Measurements from ENCODE around the gene CHCHD10.

CHCHD10 gene

GRCh38 chr22:23773483-23774113 lies 5.8 kb upstream of the CHCHD10 start:
- peak; percentile 32 for FAIRE-seq
- no peak for DNase-seq (ENCODE audit: low spot score)

DNA sequence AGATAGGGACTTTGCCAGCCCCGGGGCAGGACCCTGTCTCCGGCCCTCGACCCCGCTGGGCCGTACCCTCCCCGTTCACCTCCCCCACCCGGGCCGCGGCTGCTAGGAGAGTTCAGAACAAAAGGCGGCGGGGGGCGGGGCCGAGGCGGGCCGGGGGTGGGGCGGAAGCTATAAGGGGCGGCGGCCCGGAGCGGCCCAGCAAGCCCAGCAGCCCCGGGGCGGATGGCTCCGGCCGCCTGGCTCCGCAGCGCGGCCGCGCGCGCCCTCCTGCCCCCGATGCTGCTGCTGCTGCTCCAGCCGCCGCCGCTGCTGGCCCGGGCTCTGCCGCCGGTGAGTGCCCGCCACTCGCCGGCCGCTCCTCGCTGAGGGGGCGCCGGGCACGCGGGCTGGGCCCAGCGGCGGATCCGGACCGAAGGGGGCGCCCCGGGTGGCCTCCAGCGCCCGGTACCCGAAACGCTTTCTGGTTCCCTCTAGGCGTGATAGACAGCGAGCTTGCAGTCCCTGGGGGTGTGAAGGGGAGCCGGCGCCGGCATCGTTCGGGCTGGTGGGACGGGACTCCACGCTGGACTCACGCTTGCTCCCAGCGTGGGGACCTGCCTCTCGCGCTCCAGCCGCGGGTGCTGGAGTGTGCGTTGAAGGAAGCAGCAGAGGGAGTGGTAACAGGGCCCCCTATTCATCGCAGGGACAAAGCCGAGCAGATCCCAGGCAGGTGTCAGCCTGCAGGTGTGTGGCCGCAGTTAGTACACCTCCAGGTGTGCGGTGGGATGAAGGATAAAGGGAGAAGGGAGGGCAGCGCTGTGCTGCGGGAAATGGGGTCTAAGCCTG lies 5.1 kb upstream of the CHCHD10 start, which contains the start of gene MMP11:
Gene MMP11 (plus strand): TSS at position 201 of the 825 bp plus-strand sequence. CDS start 22 bp downstream, at position 223.
- DNase-seq (ENCODE audit: low spot score), result no peak
- FAIRE-seq, result no peak

DNA sequence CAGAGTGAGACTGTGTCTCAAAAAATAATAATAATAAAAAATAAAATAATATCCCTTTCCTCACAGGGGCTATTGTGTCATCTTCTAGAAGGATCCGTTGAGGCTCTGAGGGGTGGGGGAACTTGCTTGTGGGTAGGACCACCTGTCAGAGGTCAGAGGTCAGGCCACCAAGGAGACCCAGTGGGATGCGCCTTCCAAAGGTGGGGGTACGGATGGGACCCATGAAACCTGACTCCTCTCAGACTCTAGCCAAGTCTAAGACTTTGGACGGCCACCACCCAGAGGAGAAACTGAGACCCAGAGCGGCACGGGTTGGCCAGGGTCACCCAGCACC lies 4.5 kb upstream of the CHCHD10 start:
- DNase-seq (ENCODE audit: low spot score), result no peak
- no peak for FAIRE-seq

- FAIRE-seq (peak; percentile 79), DNase-seq (ENCODE audit: low spot score) (no peak)
Measured at GRCh38 chr22:23769321-23769965, 1.7 kb upstream of the CHCHD10 start.

GRCh38 chr22:23767303-23767672 lies 484 bp downstream of the CHCHD10 start:
- DNase-seq (ENCODE audit: low spot score), result no peak
- no peak for FAIRE-seq

DNA sequence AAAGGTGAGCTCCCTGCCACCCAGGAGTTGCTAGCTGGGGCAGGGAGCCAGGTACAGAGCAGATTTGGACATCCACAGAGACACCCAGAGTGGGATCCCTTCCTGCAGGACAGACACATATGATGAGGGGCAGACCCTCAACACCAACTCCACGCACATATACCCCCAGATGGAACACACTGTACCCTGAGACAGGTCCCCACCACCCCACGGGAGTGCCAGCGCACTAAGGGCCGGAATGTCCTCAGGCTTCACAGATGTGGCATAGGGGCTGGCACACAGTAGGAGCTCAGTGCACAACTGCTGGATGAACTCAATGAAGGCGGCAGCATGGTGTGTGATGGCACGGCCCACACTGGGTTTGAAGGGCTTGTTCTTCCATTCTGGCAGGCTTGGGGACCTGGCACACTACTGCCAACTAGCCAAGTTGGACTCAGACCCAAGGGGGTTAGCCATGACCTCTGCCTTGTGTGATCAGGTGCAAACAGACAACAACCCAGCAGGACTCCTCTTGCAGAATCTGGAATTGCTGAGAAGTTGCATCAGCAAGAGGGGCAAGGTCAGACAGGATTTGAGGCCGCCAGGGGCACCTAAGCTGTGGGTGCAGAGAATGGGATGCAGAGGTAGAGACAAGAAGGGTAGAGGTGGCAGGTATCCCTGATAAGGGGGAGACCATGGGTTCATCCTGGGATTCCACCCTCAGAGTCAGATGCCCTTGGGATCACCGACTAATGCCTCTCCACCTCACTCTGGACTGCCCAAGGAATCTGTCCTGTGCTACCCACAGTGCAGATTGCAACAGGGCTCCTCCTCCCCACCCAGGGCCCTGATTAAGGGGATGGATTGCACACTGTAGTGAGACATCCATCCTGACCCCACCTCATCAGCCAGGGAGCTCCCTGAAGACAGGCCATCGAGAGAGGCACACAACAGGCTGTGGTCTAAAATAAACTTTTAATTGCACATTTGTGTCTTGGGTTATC lies 2.6 kb downstream of the CHCHD10 start:
- FAIRE-seq (peak; percentile 80), DNase-seq (ENCODE audit: low spot score) (no peak)

DNA sequence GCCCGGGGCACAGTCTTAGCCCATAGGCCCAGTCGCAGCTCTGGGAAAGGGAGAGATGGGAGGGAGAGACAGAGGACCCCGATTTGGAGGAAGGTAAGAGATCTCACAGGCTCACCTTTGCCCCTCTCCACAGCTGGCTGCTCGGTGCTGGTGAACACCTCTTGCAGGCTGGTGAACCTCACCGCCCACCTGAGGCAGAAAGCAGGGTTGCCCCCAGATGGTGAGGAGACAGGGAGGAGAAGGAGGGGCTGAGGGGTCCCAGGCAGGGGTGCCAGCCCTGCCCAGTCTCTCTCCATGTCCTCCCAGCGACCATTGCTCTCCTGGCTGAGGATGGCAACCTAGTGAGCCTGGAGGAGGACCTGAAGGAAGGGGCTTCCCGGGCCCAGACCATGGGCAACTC lies 3.8 kb downstream of the CHCHD10 start:
- DNase-seq (ENCODE audit: low spot score), result no peak
- no peak for FAIRE-seq

DNA sequence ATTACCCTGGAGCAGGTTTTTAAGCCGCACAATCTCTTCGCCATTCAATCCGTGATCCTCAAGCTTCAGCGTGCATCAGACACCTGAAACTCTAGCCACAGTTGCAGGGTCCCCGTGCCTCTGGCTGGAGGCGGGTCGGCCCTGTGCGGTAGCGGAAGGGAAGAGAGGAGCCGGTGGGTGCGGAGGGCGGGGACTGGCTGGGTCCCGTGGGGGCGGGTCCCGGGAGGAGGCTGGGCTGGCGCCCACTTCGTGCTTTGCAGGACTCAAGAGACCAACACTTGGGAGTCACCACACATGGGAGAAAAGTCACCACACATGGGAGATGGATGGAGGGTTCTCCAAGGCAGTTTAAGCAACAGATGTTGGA lies 4.2 kb downstream of the CHCHD10 start:
- FAIRE-seq, result no peak
- no peak for DNase-seq (ENCODE audit: low spot score)

- peak; percentile 30 for FAIRE-seq
- DNase-seq (ENCODE audit: low spot score), result no peak
Measured at GRCh38 chr22:23762842-23763578, 4.8 kb downstream of the CHCHD10 start, which contains the start of gene C22orf15. C22orf15 (plus strand) TSS chr22:23762990; CDS start chr22:23763307, 317 bp downstream.

DNA sequence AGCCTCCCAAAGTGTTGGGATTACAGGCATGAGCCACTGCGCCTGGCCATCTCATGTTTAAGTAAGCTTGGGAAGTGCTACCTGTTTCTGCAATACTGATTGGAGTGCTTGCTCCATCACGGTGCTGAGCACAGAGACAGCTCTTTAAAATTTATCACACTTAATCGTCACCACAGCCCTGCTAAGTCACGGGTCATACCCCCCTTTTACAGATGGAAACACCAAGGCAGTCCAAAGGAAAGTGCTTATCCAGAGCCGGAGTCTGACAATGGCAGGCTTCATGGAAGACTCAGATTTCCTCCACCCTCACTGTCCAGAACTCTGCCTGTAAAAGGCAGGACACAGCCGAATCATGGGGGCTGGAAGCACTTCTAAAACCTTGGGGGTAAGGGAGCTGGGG lies 7.7 kb downstream of the CHCHD10 start:
- DNase-seq (ENCODE audit: low spot score) (no peak), FAIRE-seq (no peak)

DNA sequence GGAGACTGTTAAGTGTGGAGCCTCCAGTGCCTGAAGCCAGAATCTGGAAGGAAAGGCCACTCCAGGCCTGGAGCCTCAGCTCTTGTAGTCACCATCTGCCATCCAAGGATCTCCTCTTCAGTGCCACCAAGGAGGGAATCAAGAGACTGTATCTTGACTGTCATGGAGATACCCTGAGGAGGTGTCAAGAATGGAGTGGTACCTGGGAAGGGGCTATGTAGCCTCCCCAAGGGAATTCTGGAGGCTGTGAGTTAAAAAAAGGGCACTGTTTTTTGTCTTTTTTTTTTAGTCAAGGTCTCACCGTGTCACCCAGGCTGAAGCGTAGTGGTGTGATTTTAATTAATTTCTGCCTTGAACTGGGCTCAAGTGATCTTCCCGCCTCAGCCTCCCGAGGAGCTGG lies 8.2 kb downstream of the CHCHD10 start:
- FAIRE-seq (no peak), DNase-seq (ENCODE audit: low spot score) (no peak)

GRCh38 chr22:23756891-23757290 lies 10.9 kb downstream of the CHCHD10 start:
- FAIRE-seq (no peak), DNase-seq (ENCODE audit: low spot score) (no peak)

GRCh38 chr22:23755711-23756110 lies 12.1 kb downstream of the CHCHD10 start:
- FAIRE-seq (no peak), DNase-seq (ENCODE audit: low spot score) (no peak)

GRCh38 chr22:23754980-23755636 lies 12.7 kb downstream of the CHCHD10 start:
- FAIRE-seq (peak; percentile 59), DNase-seq (ENCODE audit: low spot score) (no peak)

DNA sequence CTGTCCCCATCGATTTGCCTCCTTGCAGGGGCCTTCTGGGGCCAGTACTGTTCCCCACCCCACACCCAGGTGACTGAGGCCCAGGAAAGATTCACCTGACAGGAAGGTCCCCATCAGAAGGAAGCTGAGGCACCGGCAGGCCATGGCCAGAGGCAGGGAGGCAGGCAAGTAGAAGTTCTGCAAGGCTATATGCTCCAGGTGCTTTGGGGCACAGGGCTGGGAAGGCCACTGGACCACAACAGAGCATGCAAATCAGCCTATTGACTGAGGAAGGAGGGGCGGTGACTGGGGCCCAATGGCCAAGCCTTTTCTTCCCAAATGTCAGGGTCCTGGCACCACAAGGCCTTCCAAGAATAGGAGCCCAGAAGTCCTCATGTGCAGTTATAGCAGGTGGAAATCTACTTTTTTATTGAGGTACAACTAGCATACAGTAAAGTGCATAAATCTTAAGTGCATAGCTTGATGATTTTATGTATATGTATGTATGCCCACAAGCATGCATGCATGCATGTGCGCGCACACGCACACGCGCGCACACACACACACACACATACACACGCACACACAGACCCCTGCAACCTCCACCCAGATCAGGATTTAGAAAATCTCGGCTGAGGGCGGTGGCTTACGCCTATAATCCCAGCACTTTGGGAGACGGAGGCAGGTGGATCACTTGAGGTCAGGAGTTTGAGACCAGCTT lies 13.4 kb downstream of the CHCHD10 start, which contains the start of gene VPREB3:
Gene VPREB3 (minus strand): TSS at position 206 of the 700 bp plus-strand sequence. CDS start 62 bp downstream, at position 144.
- DNase-seq (ENCODE audit: low spot score) (no peak), FAIRE-seq (no peak)

DNA sequence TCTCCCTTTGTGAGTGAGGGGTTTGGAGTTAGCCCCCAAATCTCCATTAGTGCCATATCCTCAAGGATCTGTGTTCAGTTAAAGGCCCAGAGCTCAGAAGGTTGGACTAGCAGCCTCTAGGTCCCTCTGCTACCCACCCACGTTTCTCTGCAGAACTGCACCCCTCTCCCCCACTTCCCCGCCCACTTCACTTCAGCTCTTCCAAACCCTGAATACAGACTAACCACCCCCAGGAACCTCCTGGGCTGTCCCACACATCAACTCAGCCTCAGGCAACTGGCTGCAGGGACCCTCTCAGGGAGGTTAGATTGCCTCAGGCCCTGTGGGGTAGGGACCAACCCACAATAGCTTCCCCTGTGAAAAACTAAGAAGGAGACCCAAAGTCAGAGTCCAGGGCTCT lies 14.4 kb downstream of the CHCHD10 start:
- DNase-seq (ENCODE audit: low spot score) (no peak), FAIRE-seq (no peak)

GRCh38 chr22:23752750-23753149 lies 15.0 kb downstream of the CHCHD10 start:
- peak; percentile 52 for FAIRE-seq

DNA sequence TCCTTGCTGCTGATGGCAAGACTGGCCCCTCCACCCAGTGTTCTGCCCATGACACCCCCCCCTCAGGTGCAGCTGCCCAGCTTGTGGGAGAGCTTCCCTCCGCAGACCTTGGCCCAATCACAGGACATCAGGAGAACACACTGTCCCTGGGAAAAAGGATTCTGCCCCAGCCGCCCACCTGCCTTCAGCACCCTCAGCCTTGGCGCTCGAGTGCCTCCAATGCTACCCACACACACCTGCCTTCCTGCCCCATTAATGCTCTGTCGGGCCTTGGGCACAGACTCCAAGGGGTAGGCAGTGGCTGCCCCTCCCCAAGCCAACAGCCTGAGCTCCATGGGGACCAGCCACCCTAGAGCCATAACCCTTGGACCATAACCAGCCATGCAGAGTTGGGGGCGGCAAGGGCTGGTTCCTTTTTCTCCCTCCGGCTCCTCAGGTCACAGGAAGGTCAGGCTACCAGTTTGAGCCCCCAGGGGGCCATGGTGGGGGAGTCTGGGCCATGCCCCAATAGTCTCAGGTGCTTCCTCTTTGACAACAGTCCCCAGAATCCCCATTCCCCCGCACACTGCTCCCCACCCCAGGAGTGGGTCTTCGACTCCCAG lies 15.6 kb downstream of the CHCHD10 start:
- no peak for FAIRE-seq
- no peak for DNase-seq (ENCODE audit: low spot score)

More at GRCh38 chr22:23752750-23753149, 15.0 kb downstream of the CHCHD10 start:
- no peak for DNase-seq (ENCODE audit: low spot score)

Measured in urothelium cell line (cell line).